Colonic mucosa (tissue), 4 donors: ENCODE results near the gene ATP9A. TPM values are rescaled to one million over a fixed set of nuclear protein-coding genes. Genes with fewer than 3 reads are reported as not detected.

Experiments
- DNase-seq: peaks from one replicate; pipeline ENCODE4 v3.0.0-alpha.2; 2020
- H3K27ac ChIP-seq: fragments of 200-600 bp; one replicate; pipeline ENCODE4 v1.8.0; 2021
- H3K27me3 ChIP-seq: fragments of 200-600 bp; one replicate; pipeline ENCODE4 v1.8.0; 2021
- H3K36me3 ChIP-seq: fragments of 200-600 bp; one replicate; pipeline ENCODE4 v1.8.0; 2021
- H3K4me1 ChIP-seq: fragments of 200-600 bp; one replicate; pipeline ENCODE4 v1.8.0; 2021; ENCODE audit warnings: mild to moderate bottlenecking
- H3K4me3 ChIP-seq: fragments of 200-600 bp; one replicate; pipeline ENCODE4 v1.8.0; 2021
- H3K9ac ChIP-seq, 2 donors: one replicate each; pipeline ENCODE4 v1.7.0; 2013; ENCODE audit warnings: control low read depth in 2 of 2, low read depth in 2 of 2, low read length in 2 of 2
- H3K9me3 ChIP-seq: fragments of 200-600 bp; one replicate; pipeline ENCODE4 v1.8.0; 2021
- intact Hi-C: fragments of 100-400 bp; cut with DNase I; formaldehyde crosslinking; loops from one replicate; pipeline ENCODE4 v1.14.1; 2022
- total RNA-seq, 2 donors: library from RNA; stranded (reverse); fragmentation: NEBNext Ultra II Directional in 1 of 2; extraction: Animal tissue kit (Norgen Biotek cat#: 25700) in 1 of 2; gene quantifications; one replicate each; pipeline ENCODE4 v1.2.1, GENCODE V29; 2021
- TF ChIP-seq, protein P1 (sequence below): fragments of 200-600 bp; IDR thresholded peaks from one replicate; pipeline ENCODE4 v1.8.0; 2022; ENCODE audit warnings: antibody characterized with exemption, mild to moderate bottlenecking
- donor health status: healthy.
- donor health status: DM: no; HTN: no; CAD: no.
- donor health status: DM: no; HTN: no; CAD: no.

ATP9A gene
- total RNA-seq, 2 donors from 2014 or later = 40.2 to 70.1 TPM

DNA sequence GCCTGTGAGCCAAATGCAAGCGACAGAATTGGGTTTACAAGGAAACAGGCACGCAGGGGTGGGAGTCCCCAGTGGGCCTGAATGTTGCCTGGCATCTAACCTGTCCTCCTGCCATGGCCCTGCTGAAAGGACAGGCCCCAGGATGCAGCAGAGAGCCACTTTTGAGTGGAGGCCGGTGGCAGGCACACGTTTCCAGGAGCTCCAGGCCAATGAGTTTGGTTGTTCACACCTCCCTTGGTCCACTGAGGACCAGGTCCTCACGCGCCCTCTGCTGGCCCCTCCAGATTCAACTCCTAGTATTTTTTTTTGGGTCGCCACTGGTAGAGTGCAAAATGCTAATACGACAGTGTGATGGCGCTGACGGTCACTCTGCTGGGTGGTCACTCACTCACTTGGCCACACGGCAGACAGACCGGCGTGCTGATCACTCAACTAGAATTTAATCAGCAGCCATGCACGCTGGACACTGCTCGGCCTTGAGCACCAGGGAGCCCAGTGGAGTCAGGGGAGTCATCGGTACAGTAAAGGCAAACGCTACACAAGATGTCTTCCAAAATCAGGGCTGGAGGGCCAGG, 143.9 kb downstream of the ATP9A start:
- TF ChIP-seq, protein P1, sequence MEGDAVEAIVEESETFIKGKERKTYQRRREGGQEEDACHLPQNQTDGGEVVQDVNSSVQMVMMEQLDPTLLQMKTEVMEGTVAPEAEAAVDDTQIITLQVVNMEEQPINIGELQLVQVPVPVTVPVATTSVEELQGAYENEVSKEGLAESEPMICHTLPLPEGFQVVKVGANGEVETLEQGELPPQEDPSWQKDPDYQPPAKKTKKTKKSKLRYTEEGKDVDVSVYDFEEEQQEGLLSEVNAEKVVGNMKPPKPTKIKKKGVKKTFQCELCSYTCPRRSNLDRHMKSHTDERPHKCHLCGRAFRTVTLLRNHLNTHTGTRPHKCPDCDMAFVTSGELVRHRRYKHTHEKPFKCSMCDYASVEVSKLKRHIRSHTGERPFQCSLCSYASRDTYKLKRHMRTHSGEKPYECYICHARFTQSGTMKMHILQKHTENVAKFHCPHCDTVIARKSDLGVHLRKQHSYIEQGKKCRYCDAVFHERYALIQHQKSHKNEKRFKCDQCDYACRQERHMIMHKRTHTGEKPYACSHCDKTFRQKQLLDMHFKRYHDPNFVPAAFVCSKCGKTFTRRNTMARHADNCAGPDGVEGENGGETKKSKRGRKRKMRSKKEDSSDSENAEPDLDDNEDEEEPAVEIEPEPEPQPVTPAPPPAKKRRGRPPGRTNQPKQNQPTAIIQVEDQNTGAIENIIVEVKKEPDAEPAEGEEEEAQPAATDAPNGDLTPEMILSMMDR = peak; percentile 50
- Histone ChIP-seq H3K27me3 (no peaks in the 10 kb centered on the region), H3K9me3 (no peaks in the 10 kb centered on the region), H3K9ac (no peak overlapping the region), H3K36me3 (no peaks in the 10 kb centered on the region), H3K4me3 (no peak overlapping the region), H3K4me1 (no peaks in the 10 kb centered on the region), H3K27ac (no peak overlapping the region)
- DNase-seq = peak; percentile 50
- intact Hi-C loops = no loop called here

DNA sequence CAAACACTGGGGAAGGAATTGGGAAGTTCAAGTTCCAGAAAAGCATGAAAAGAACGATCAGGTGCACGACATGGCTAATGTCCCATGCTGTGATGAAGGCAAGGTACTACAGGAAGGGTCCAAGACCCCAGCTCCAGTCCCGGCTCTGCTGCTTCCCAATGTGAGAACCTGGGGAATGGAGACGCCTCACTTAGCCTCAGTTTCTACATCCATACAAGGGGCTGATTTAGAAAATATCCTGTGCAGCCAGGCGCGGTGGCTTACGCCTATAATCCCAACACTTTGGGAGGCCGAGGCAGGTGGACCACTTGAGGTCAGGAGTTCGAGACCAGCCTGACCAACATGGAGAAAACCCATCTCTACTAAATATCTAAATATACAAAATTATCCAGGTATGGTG, 144.9 kb downstream of the ATP9A start:
- H3K27me3 ChIP-seq = no peaks in the 10 kb centered on the region
- intact Hi-C loops = no loop called here
- H3K4me3 ChIP-seq = no peak overlapping the region
- H3K4me1 ChIP-seq = no peaks in the 10 kb centered on the region
- H3K27ac ChIP-seq = no peak overlapping the region
- DNase-seq = no peak
- no peak overlapping the region for H3K9ac ChIP-seq
- TF ChIP-seq, protein P1 = no peak
- H3K36me3 ChIP-seq = peaks cover 5% of the 10 kb centered on the region
- H3K9me3 ChIP-seq = no peaks in the 10 kb centered on the region

DNA sequence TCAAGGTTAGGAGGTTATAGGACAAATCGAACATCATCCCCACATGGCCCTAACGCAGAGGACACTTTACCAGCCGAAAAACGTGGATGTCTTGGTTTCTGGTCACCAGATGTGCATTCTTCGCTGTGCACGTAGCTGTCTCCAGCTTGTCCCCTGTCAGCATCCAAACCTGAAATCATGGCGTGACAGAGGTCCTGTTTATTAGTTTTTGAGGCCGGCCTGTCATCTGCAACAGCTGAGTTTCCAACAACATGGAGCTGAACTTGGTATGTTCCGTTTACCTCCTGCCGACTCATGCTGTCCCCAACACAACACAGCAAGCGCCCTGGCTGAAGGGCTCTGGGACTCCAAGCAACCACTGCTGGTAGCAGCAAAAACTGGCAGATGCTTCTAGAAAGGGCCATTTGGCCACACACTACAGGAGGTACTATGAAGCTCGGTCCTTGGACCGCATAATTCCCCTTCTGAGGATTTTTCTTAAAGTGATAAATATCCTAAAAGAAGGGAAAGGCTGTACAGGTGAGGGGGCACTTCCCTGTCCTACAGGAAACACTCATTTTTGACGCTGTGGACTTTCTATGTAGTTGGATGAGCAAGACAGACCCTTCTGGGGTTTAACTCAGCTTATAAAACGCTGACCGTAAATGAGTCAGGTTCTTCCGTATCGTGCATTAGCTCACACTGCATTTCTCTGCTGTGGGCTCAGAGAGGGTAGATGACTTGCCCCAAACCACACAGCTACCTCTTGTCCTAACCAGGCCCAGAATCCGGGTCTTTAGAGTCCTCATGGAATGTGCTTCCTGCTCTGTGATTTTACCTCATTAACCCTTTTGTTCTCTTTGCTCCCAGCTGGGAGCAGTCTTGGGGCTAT, 146.0 kb downstream of the ATP9A start:
- no peak overlapping the region for H3K9ac ChIP-seq
- intact Hi-C loops = no loop called here
- no peaks in the 10 kb centered on the region for H3K4me1 ChIP-seq
- H3K9me3 ChIP-seq = no peaks in the 10 kb centered on the region
- peaks cover 6% of the 10 kb centered on the region for H3K36me3 ChIP-seq
- H3K27me3 ChIP-seq = no peaks in the 10 kb centered on the region
- DNase-seq = no peak
- TF ChIP-seq, protein P1 = no peak
- H3K27ac ChIP-seq = no peak overlapping the region
- H3K4me3 ChIP-seq = no peak overlapping the region

DNA sequence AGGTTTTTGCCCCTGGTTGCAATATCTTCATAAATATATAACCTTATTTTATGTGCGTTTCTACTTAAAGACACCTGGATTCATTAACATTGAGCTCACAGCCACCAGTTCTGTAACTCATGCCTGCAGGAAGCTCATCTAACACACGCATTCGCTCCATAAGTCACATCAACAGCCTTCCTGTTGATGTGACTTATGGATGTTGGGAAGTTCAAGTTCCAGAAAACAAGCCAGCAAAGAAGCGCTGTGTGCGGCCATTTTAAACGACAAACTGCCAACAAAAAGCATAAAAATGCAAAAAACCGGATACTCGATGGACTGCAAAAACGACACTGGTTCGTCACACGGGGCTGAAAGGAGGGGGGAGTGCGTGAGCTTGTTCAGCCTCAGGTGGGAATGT, 147.8 kb downstream of the ATP9A start:
- Histone ChIP-seq H3K27ac (no peak overlapping the region), H3K36me3 (peaks cover 6% of the 10 kb centered on the region), H3K27me3 (no peaks in the 10 kb centered on the region), H3K4me1 (no peaks in the 10 kb centered on the region), H3K9ac (no peak overlapping the region), H3K9me3 (no peaks in the 10 kb centered on the region), H3K4me3 (no peak overlapping the region)
- no peak for DNase-seq
- intact Hi-C loops = no loop called here
- TF ChIP-seq, protein P1 = no peak

DNA sequence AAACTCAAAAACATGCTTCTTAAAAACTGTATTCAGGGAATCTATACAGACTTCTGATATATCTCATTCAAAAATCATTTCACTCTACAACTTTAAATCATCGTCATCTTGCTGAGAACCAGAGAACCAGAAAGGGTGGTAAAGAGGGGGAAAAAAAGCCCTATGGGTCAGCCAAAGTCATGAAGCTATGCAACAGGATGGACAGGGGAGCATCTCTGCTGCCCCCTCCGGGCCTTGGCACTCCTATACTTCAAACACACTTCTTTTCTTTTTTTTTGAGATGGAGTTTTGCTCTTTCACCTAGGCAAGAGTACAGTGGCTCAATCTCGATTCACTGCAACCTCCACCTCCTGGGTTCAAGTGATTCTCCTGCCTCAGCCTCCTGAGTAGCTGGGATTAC, 152.1 kb downstream of the ATP9A start:
- H3K4me1 ChIP-seq = no peaks in the 10 kb centered on the region
- H3K4me3 ChIP-seq = no peak overlapping the region
- DNase-seq = no peak
- H3K36me3 ChIP-seq = peaks cover 6% of the 10 kb centered on the region
- intact Hi-C loops = no loop called here
- H3K9me3 ChIP-seq = no peaks in the 10 kb centered on the region
- no peak overlapping the region for H3K27ac ChIP-seq
- TF ChIP-seq, protein P1 = no peak
- H3K9ac ChIP-seq = no peak overlapping the region
- no peaks in the 10 kb centered on the region for H3K27me3 ChIP-seq
